Keratinocyte (primary cell): ENCODE measurements around the gene CCDC33.

Source experiments
- CTCF ChIP-seq, 3 experiments: IDR thresholded peaks in 1 of 3; conservative IDR thresholded peaks in 1 of 3; optimal IDR thresholded peaks in 1 of 3; 2 replicates in 2 of 3; 3 replicates in 1 of 3; pipeline versions ENCODE3 to v1.5.1; 2011; ENCODE audit warnings: low read length in 3 of 3, mild to moderate bottlenecking in 3 of 3, moderate library complexity in 2 of 3, control low read depth in 1 of 3, inconsistent platforms in 1 of 3; ENCODE audit not compliant: insufficient read depth in 2 of 3; ENCODE audit errors: extremely low read depth in 1 of 3
- EZH2 ChIP-seq: IDR thresholded peaks from one replicate; pipeline ENCODE4 v1.6.1; 2012; ENCODE audit warnings: inconsistent platforms, mild to moderate bottlenecking, low read length, moderate library complexity

GRCh38 chr15:74340150-74340549 is 104.0 kb downstream of the CCDC33 start:
- TF ChIP-seq CTCF (optimal IDR thresholded peaks at IDR 0.05 in 1 of 3, IDR thresholded peaks at IDR 0.05 in 1 of 3, conservative IDR thresholded peaks at IDR 0.05 in 1 of 3; ENCODE audit: extremely low read depth in 1 of 3, insufficient read depth in 2 of 3, low read length in 3 of 3) (no peak), EZH2 (no peak)
